BJ (cell line): Measurements from ENCODE around the gene MCOLN1. TPM values are rescaled to one million over a fixed set of nuclear protein-coding genes. Genes with fewer than 3 reads are reported as not detected.
"Not testable (repeated sequence)": the region's sequence is repeated elsewhere in the genome, so short reads cannot be mapped to it uniquely, and the experiment has no call there.

Experiments used
- CTCF ChIA-PET: fragments of 350-600 bp; formaldehyde crosslinking; extraction: SDS; loops from one replicate; lab custom pipeline; 2021; ENCODE audit warnings: antibody characterized with exemption, inconsistent platforms; lab: Yijun Ruan, JAX
- POLR2A ChIA-PET: fragments of 300-600 bp; sonication (Branson Sonifier 250); formaldehyde crosslinking; extraction: SDS; loops from one replicate; lab custom pipeline; 2021; ENCODE audit warnings: antibody characterized with exemption; lab: Charles Lee
- DNase-seq: peaks from one replicate; pipeline ENCODE4 v3.0.0-alpha.2; 2011; ENCODE audit warnings: low read depth
- H3K27me3 ChIP-seq: 2 replicates; pipeline ENCODE4 v1.6.0; 2011; ENCODE audit warnings: low read length; ENCODE audit not compliant: control insufficient read depth, insufficient read depth
- H3K36me3 ChIP-seq: 2 replicates; pipeline ENCODE4 v1.5.1; 2011; ENCODE audit warnings: low read length; ENCODE audit not compliant: control insufficient read depth, insufficient read depth
- H3K4me3 ChIP-seq: 2 replicates; pipeline ENCODE4 v1.5.1; 2011; ENCODE audit warnings: low read depth, mild to moderate bottlenecking, control low read depth, low read length
- polyA plus RNA-seq: library from polyadenylated mRNA; depleted of rRNA; stranded (reverse); fragments of >200 nt; gene quantifications from 2 replicates; pipeline ENCODE4 v1.2.3, GENCODE V29; 2011
- TF ChIP-seq, protein P1 (sequence below): IDR thresholded peaks from 2 replicates; pipeline ENCODE4 v1.5.1; 2011; ENCODE audit warnings: low read depth, mild to moderate bottlenecking, control low read depth, inconsistent platforms, low read length, moderate library complexity; ENCODE audit not compliant: insufficient read depth

The MCOLN1 gene
- polyA plus RNA-seq, 1 experiment, result 50.6 TPM

DNA sequence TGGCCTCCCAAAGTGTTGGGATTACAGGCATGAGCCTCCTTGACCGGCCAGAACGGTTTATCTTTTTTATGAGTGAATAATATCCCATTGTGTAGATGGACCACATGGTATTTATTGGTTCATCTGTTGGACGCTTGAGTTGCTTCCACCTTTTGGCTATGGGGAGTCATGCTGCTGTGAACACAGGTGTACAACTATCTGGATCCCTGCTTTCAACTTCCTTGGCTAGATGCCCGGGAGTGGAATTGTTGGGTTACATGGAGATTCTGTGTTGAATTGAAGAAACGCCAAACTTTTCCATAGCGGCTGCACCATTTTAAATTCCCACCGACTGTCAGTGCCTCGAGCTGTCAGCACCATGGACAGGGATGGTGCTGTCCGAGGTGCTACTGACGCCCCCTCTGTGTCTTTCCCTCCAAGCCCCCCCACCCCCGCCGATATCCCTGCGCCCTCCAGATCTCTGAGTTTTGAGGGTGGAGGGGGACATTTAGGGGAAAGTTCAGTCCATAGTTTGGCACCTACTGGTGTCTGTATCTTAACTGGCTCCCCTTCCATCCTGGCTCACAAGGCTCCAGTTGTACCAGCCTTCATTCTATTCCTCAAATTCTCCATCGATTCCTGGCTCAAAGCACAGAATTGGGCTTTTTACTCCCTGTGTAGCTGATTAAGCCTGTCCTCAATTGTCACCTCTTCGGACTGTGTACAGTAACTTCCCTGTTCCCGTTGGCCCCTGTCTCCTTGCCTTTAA lies 40.4 kb downstream of the MCOLN1 start:
- H3K4me3 ChIP-seq, result no peak overlapping the region
- no peak for DNase-seq
- H3K36me3 ChIP-seq, result peaks cover 12% of the 10 kb centered on the region
- CTCF ChIA-PET, result no interaction called here
- POLR2A ChIA-PET, result interaction anchor here (0.6 kb wide), 1 partner anchor 7 kb away, joined by 3 read pairs; no protein-coding TSS in a partner anchor
- H3K27me3 ChIP-seq, result no peaks in the 10 kb centered on the region
- TF ChIP-seq, protein P1, sequence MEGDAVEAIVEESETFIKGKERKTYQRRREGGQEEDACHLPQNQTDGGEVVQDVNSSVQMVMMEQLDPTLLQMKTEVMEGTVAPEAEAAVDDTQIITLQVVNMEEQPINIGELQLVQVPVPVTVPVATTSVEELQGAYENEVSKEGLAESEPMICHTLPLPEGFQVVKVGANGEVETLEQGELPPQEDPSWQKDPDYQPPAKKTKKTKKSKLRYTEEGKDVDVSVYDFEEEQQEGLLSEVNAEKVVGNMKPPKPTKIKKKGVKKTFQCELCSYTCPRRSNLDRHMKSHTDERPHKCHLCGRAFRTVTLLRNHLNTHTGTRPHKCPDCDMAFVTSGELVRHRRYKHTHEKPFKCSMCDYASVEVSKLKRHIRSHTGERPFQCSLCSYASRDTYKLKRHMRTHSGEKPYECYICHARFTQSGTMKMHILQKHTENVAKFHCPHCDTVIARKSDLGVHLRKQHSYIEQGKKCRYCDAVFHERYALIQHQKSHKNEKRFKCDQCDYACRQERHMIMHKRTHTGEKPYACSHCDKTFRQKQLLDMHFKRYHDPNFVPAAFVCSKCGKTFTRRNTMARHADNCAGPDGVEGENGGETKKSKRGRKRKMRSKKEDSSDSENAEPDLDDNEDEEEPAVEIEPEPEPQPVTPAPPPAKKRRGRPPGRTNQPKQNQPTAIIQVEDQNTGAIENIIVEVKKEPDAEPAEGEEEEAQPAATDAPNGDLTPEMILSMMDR, result no peak

- CTCF ChIA-PET, result interaction anchor here (1.6 to 3.2 kb wide), 4 partner anchors 116 to 235 kb away, joined by 6 to 20 read pairs (median 12); partner anchors contain the start of gene TRAPPC5
- DNase-seq, result no peak
- Histone ChIP-seq H3K4me3 (no peak overlapping the region), H3K27me3 (no peaks in the 10 kb centered on the region), H3K36me3 (peaks cover 5% of the 10 kb centered on the region)
- TF ChIP-seq, protein P1, result no peak
- POLR2A ChIA-PET, result no interaction called here
Measured at GRCh38 chr19:7564866-7565265, 42.4 kb downstream of the MCOLN1 start.

GRCh38 chr19:7565332-7565731 lies 42.9 kb downstream of the MCOLN1 start:
- Histone ChIP-seq H3K27me3 (no peaks in the 10 kb centered on the region), H3K36me3 (peaks cover 4% of the 10 kb centered on the region), H3K4me3 (no peak overlapping the region)
- TF ChIP-seq, protein P1, result no peak
- POLR2A ChIA-PET, result no interaction called here
- DNase-seq, result no peak
- CTCF ChIA-PET, result interaction anchor here (2.8 to 3.2 kb wide), 3 partner anchors 115 to 234 kb away, joined by 12 to 20 read pairs (median 13); partner anchors contain the start of gene TRAPPC5

GRCh38 chr19:7570761-7571160 lies 48.3 kb downstream of the MCOLN1 start:
- no peaks in the 10 kb centered on the region for H3K36me3 ChIP-seq
- H3K27me3 ChIP-seq, result no peaks in the 10 kb centered on the region
- TF ChIP-seq, protein P1, result no peak
- DNase-seq, result no peak
- ChIA-PET CTCF (interaction anchor here (0.9 kb wide), 1 partner anchor 12 kb away, joined by 3 read pairs; no protein-coding TSS in a partner anchor), POLR2A (no interaction called here)
- no peak overlapping the region for H3K4me3 ChIP-seq

GRCh38 chr19:7575434-7576040 lies 53.1 kb downstream of the MCOLN1 start:
- DNase-seq, result no peak
- Histone ChIP-seq H3K36me3 (no peaks in the 10 kb centered on the region), H3K27me3 (no peaks in the 10 kb centered on the region), H3K4me3 (no peak overlapping the region)
- ChIA-PET CTCF (interaction anchor here (2.3 kb wide), 1 partner anchor 106 kb away, joined by 7 read pairs; the partner anchor contains the start of gene TRAPPC5), POLR2A (no interaction called here)
- TF ChIP-seq, protein P1, result no peak

- H3K4me3 ChIP-seq, H3K27me3 ChIP-seq, POLR2A ChIA-PET, DNase-seq, H3K36me3 ChIP-seq: not testable (repeated sequence)
- CTCF ChIA-PET, result interaction anchor here (1.1 to 2.7 kb wide), 3 partner anchors 9 to 103 kb away, joined by 3 to 13 read pairs (median 5); partner anchors contain the start of gene TRAPPC5
Measured at GRCh38 chr19:7577422-7577821, 55.0 kb downstream of the MCOLN1 start.
